Peyer's patch (tissue), 4 donors: ENCODE results near the gene INAFM2.
A peak's percentile ranks its signal among the peaks of the same experiment; 100 is the strongest.

Source experiments
- POLR2A ChIP-seq, 2 donors: fragments of 450-650 bp; IDR thresholded peaks; one replicate each; pipeline ENCODE4 v1.5.1; 2017; ENCODE audit warnings: antibody characterized with exemption in 2 of 2, mild to moderate bottlenecking in 2 of 2, moderate library complexity in 2 of 2
- TF ChIP-seq, protein P1 (sequence below), 6 experiments: fragments of 450-650 bp in 4 of 6; fragments of 200-600 bp in 2 of 6; sonication (generic) in 1 of 6; IDR thresholded peaks; one replicate each; pipeline ENCODE4 v1.5.1; 2017 to 2019; ENCODE audit warnings: antibody characterized with exemption in 6 of 6, mild to moderate bottlenecking in 3 of 6, moderate library complexity in 1 of 6

DNA sequence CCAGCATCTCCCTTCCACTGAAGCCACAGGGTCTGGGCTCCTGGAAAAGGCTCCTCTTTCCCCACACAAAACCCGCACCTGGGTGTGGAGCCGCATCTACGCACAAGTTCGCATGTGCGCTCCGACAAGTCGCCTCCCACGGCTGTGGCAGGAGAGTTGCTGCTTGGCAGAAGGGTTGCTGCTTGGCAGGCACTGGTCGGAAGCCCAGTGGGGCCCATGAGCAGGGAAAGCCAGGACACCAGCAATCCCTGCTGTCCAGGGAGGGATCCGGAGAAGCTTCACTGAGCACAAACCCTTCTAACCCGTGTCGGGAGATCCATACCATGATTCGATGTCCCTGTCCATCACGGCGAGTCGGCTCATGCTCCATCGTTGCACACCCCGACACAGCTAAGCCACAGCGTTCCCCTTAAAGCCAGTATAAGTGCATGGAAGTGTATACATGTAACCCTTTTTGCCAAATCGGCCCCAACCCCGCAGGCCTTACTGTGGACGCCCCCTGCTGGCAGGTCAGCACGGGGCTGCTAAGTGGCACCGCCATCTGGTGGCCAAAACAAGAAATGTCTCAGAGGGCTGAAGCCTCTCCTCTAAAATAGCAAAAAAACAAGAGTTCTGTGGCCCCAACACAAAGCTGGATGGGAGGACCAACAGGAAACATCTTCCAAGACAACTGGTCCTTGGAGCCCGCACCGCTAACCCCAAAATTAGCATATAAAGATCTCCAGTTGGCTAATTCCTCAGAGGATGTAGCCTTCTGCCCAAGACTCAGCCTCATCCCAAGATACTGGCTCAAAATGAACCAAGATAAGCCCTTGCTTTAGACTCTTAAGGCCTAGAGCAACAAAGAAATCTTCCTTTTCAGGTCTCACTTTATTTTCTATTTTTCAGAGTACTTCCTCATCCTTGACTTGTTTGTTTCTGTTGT is 48.9 kb upstream of the INAFM2 start:
- TF ChIP-seq POLR2A (IDR thresholded peaks at IDR 0.05) = no peak
- TF ChIP-seq, protein P1, sequence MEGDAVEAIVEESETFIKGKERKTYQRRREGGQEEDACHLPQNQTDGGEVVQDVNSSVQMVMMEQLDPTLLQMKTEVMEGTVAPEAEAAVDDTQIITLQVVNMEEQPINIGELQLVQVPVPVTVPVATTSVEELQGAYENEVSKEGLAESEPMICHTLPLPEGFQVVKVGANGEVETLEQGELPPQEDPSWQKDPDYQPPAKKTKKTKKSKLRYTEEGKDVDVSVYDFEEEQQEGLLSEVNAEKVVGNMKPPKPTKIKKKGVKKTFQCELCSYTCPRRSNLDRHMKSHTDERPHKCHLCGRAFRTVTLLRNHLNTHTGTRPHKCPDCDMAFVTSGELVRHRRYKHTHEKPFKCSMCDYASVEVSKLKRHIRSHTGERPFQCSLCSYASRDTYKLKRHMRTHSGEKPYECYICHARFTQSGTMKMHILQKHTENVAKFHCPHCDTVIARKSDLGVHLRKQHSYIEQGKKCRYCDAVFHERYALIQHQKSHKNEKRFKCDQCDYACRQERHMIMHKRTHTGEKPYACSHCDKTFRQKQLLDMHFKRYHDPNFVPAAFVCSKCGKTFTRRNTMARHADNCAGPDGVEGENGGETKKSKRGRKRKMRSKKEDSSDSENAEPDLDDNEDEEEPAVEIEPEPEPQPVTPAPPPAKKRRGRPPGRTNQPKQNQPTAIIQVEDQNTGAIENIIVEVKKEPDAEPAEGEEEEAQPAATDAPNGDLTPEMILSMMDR (IDR thresholded peaks at IDR 0.05) = peak; percentile 100
